ENCODE data around the gene FGF5. TPM values are rescaled to one million over a fixed set of nuclear protein-coding genes. Genes with fewer than 3 reads are reported as not detected.
A peak's percentile ranks its signal among the peaks of the same experiment; 100 is the strongest.

Gene FGF5
- total and polyA plus RNA-seq, 10 of the 15 experiments (the other 5 are each of a cell fraction or from before 2014, with no cell fraction given) = 0.87 to 7.4 (median 1.6) TPM

DNA sequence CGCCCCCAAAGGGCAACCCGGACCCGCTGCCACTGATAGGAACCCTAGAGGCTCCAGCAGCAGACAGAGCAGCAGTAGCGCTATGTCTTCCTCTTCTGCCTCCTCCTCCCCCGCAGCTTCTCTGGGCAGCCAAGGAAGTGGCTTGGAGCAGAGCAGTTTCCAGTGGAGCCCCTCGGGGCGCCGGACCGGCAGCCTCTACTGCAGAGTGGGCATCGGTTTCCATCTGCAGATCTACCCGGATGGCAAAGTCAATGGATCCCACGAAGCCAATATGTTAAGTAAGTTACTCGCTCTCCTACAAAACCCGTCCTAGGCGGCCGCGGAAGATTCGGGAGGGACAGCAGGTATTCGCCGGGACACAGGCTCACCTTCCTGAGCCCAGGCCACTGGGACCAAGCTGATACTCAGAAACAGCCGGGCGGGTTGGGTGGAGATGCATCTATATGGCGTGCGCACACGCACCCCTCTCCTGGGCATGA lies 477 bp downstream of the FGF5 start:
- FAIRE-seq (no peak), ATAC-seq (peak; percentile 55), DNase-seq (ENCODE audit: low read depth, low spot score) (no peak)
- Histone ChIP-seq H3K4me1 (ENCODE audit: control insufficient read depth, insufficient read depth, low read length) (no peaks in the 10 kb centered on the region), H4K20me1 (ENCODE audit: control insufficient read depth, insufficient read depth) (no peaks in the 10 kb centered on the region; the same call in 1 of the 2 replicates), H3K9me3 (replicated peaks; ENCODE audit: control insufficient read depth, insufficient read depth, low read length) (no peaks in the 10 kb centered on the region), H3K4me3 (peak overlapping the region; percentile 36; the same call in 1 of the 2 replicates), H3K27ac (ENCODE audit: control insufficient read depth, insufficient read depth) (no peak overlapping the region), H3K79me2 (ENCODE audit: control insufficient read depth, insufficient read depth, low read length) (no peaks in the 10 kb centered on the region), H3K27me3 (replicated peaks in 1 of 2; ENCODE audit: control insufficient read depth in 2 of 2, insufficient read depth in 2 of 2, low read length in 1 of 2) (peaks cover 11 to 36% of the 10 kb centered on the region in 2 experiments), H3K9ac (ENCODE audit: control insufficient read depth, insufficient read depth, low read length) (no peak overlapping the region), H3K4me2 (ENCODE audit: control insufficient read depth, insufficient read depth) (peak overlapping the region; percentile 78), H3K36me3 (ENCODE audit: control insufficient read depth in 2 of 2, insufficient read depth in 2 of 2, low read length in 1 of 2) (no peaks in the 10 kb centered on the region), H2AFZ (ENCODE audit: control insufficient read depth, low read depth, low read length) (no peak overlapping the region)
- ChIA-PET POLR2A (interaction anchor here (0.7 kb wide), 1 partner anchor 1856 kb away, joined by 3 read pairs; no protein-coding TSS in a partner anchor), RAD21 (ENCODE audit: unreplicated experiment) (interaction anchor here (0.8 kb wide), 1 partner anchor 15 kb away, joined by 3 read pairs; no protein-coding TSS in a partner anchor), CTCF (interaction anchor here (1.5 to 3.0 kb wide), 2 partner anchors 28 to 47 kb away, joined by 4 to 19 read pairs; no protein-coding TSS in a partner anchor), SMC1A (ENCODE audit: uncharacterized antibody, unreplicated experiment) (interaction anchor here (1.9 to 2.0 kb wide), 2 partner anchors 11 to 39 kb away, joined by 5 read pairs; no protein-coding TSS in a partner anchor)
- in situ Hi-C loops (cut with MboI) = no loop called here
- BruUV-seq (replicated peaks) = no TSS peak
- intact Hi-C loops (cut with micrococcal nuclease; ENCODE audit: unreplicated experiment) = loop anchor here (5.0 kb wide), 2 partner anchors 40 to 70 kb away; partner anchors contain the start of gene CFAP299
- WGBS (ENCODE audit: insufficient coverage, insufficient replicate concordance, low lambda C conversion rate, missing lambda C conversion rate) = 33% methylated on average over 25 of the region's 25 CpGs
- TF ChIP-seq SRF (IDR thresholded peaks at IDR 0.05; ENCODE audit: low read depth in 2 of 2, low read length in 2 of 2) = no peak
- TF ChIP-seq RAD21 (IDR thresholded peaks at IDR 0.05; ENCODE audit: insufficient read depth, low read depth, low read length) = no peak

DNA sequence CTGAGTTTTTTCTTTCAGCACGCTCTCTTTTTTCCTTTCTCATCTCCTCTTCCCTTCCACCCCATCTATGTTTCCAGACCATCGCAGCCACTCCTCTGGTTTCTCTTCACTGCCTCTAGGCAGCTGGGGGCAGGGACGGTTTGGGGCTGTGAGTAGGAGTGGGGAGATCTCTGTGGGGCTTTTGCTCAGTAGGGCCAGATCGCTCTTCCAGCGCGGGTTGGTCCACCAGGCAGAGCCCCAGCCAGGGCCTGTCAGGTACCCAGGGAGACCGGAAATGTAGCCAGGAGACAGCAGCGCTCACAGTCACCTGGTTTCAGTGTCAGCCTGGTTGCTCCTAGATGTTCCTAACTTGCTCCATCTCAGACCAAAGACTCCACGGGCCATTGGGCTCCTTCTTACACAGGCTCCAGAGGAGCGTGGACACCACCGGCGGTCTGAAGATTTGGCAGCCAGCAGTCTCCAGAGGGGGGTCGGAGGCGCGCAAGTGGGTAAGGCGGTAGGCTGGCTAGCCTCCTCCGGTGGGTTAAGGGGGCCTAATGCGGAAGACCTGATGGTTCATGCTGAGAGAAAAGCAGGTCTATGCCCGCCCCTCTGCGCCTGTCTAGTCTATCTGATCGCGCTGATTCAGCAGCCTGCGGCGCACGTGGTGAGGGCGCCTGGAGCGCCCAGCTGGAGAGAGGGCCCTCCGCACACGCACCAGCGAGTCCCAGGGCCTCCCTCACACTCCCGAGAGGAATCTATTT lies 1.8 kb downstream of the FGF5 start:
- no peaks in the 10 kb centered on the region for H3K4me1 ChIP-seq (ENCODE audit: control insufficient read depth, insufficient read depth, low read length)
- intact Hi-C loops (cut with micrococcal nuclease; ENCODE audit: unreplicated experiment) = loop anchor here (5.0 kb wide), 2 partner anchors 41 to 69 kb away; partner anchors contain the start of gene CFAP299
- no peak overlapping the region for H2AFZ ChIP-seq (ENCODE audit: control insufficient read depth, low read depth, low read length)
- POLR2A ChIA-PET = interaction anchor here (0.9 kb wide), 1 partner anchor 11 kb away, joined by 4 read pairs; no protein-coding TSS in a partner anchor
- no peak overlapping the region for H3K27ac ChIP-seq (ENCODE audit: control insufficient read depth, insufficient read depth)
- RAD21 ChIA-PET (ENCODE audit: unreplicated experiment) = no interaction called here
- ATAC-seq = peak; percentile 18
- H3K79me2 ChIP-seq (ENCODE audit: control insufficient read depth, insufficient read depth, low read length) = no peaks in the 10 kb centered on the region
- no peaks in the 10 kb centered on the region for H3K36me3 ChIP-seq (ENCODE audit: control insufficient read depth in 2 of 2, insufficient read depth in 2 of 2, low read length in 1 of 2)
- no peak overlapping the region for H3K9ac ChIP-seq (ENCODE audit: control insufficient read depth, insufficient read depth, low read length)
- SMC1A ChIA-PET (ENCODE audit: uncharacterized antibody, unreplicated experiment) = interaction anchor here (0.8 to 1.3 kb wide), 2 partner anchors 9 to 35 kb away, joined by 3 read pairs; no protein-coding TSS in a partner anchor
- no peak for DNase-seq (ENCODE audit: low read depth, low spot score)
- H3K27me3 ChIP-seq (replicated peaks in 1 of 2; ENCODE audit: control insufficient read depth in 2 of 2, insufficient read depth in 2 of 2, low read length in 1 of 2) = peaks cover 11 to 36% of the 10 kb centered on the region in 2 experiments
- 50% methylated on average over 31 of the region's 31 CpGs for WGBS (ENCODE audit: insufficient coverage, insufficient replicate concordance, low lambda C conversion rate, missing lambda C conversion rate)
- H4K20me1 ChIP-seq (ENCODE audit: control insufficient read depth, insufficient read depth) = no peaks in the 10 kb centered on the region; the same call in 1 of the 2 replicates
- H3K4me3 ChIP-seq = no peak overlapping the region
- CTCF ChIA-PET = no interaction called here
- FAIRE-seq = no peak
- no TSS peak for BruUV-seq (replicated peaks)
- no peak overlapping the region for H3K4me2 ChIP-seq (ENCODE audit: control insufficient read depth, insufficient read depth)
- in situ Hi-C loops (cut with MboI) = no loop called here
- no peaks in the 10 kb centered on the region for H3K9me3 ChIP-seq (replicated peaks; ENCODE audit: control insufficient read depth, insufficient read depth, low read length)
- no peak for TF ChIP-seq RBBP5 (conservative IDR thresholded peaks at IDR 0.05)
- TF ChIP-seq TCF12 (IDR thresholded peaks at IDR 0.05; ENCODE audit: low read depth, low read length) = no peak
- TF ChIP-seq, protein P1, sequence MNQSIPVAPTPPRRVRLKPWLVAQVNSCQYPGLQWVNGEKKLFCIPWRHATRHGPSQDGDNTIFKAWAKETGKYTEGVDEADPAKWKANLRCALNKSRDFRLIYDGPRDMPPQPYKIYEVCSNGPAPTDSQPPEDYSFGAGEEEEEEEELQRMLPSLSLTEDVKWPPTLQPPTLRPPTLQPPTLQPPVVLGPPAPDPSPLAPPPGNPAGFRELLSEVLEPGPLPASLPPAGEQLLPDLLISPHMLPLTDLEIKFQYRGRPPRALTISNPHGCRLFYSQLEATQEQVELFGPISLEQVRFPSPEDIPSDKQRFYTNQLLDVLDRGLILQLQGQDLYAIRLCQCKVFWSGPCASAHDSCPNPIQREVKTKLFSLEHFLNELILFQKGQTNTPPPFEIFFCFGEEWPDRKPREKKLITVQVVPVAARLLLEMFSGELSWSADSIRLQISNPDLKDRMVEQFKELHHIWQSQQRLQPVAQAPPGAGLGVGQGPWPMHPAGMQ (IDR thresholded peaks at IDR 0.05; ENCODE audit: borderline replicate concordance) = no peak
- TF ChIP-seq KLF5 (IDR thresholded peaks at IDR 0.05; ENCODE audit: partially characterized antibody) = no peak
- TF ChIP-seq HDGF (IDR thresholded peaks at IDR 0.05) = no peak
- TF ChIP-seq KDM1A (IDR thresholded peaks at IDR 0.05; ENCODE audit: borderline replicate concordance) = no peak
- no peak for TF ChIP-seq LARP7 (IDR thresholded peaks at IDR 0.05)
- TF ChIP-seq, protein P2, sequence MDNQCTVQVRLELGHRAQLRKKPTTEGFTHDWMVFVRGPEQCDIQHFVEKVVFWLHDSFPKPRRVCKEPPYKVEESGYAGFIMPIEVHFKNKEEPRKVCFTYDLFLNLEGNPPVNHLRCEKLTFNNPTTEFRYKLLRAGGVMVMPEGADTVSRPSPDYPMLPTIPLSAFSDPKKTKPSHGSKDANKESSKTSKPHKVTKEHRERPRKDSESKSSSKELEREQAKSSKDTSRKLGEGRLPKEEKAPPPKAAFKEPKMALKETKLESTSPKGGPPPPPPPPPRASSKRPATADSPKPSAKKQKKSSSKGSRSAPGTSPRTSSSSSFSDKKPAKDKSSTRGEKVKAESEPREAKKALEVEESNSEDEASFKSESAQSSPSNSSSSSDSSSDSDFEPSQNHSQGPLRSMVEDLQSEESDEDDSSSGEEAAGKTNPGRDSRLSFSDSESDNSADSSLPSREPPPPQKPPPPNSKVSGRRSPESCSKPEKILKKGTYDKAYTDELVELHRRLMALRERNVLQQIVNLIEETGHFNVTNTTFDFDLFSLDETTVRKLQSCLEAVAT (IDR thresholded peaks at IDR 0.05) = no peak
- TF ChIP-seq, protein P3, sequence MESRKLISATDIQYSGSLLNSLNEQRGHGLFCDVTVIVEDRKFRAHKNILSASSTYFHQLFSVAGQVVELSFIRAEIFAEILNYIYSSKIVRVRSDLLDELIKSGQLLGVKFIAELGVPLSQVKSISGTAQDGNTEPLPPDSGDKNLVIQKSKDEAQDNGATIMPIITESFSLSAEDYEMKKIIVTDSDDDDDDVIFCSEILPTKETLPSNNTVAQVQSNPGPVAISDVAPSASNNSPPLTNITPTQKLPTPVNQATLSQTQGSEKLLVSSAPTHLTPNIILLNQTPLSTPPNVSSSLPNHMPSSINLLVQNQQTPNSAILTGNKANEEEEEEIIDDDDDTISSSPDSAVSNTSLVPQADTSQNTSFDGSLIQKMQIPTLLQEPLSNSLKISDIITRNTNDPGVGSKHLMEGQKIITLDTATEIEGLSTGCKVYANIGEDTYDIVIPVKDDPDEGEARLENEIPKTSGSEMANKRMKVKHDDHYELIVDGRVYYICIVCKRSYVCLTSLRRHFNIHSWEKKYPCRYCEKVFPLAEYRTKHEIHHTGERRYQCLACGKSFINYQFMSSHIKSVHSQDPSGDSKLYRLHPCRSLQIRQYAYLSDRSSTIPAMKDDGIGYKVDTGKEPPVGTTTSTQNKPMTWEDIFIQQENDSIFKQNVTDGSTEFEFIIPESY (IDR thresholded peaks at IDR 0.05) = no peak
